ENCODE measurements around the gene COL18A1. TPM values are rescaled to one million over a fixed set of nuclear protein-coding genes. Genes with fewer than 3 reads are reported as not detected.

COL18A1 gene
- total RNA-seq, 2 donors from 2014 or later = 0.31 to 1.3 TPM

GRCh38 chr21:45391743-45392572, 13.0 kb upstream of the COL18A1 start:
- ATAC-seq (no peak), DNase-seq (ENCODE audit: low spot score) (peak; percentile 3)
- no peak overlapping the region for H3K4me3 Mint-ChIP-seq
- H3K9me3 Mint-ChIP-seq = no peaks in the 10 kb centered on the region
- H3K27ac Mint-ChIP-seq = no peak overlapping the region
- H3K36me3 Mint-ChIP-seq = no peaks in the 10 kb centered on the region
- H3K4me1 Mint-ChIP-seq (ENCODE audit: low read depth in 2 of 2) = no peaks in the 10 kb centered on the region
- H3K27me3 Mint-ChIP-seq = peaks cover under 1 to 5% of the 10 kb centered on the region in 2 donors

DNA sequence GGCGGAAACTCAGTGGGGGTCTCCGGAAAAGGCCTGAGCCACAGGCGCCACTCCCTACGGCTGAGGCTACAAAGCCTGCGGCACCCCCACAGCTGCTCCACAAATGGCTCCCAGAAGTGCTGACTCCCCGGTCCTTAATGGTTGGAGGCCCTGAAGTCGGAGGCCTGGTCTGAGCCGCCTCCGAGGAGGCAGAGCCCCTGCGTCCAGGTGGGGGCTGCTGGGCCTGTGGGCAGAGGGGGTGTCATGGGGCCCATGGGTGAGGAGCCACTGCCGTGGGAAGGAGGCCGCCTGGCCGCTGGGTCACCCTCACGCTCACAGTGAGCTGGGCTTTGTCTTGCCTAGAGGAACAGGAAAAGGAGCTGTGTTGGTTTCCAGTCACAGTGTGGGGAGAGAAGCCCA, 12.4 kb upstream of the COL18A1 start:
- Mint-ChIP-seq H3K4me1 (ENCODE audit: low read depth in 2 of 2) (no peaks in the 10 kb centered on the region), H3K4me3 (no peak overlapping the region), H3K27me3 (peaks cover 7 to 10% of the 10 kb centered on the region in 2 donors), H3K36me3 (no peaks in the 10 kb centered on the region), H3K27ac (no peak overlapping the region), H3K9me3 (no peaks in the 10 kb centered on the region)
- DNase-seq (ENCODE audit: low spot score) (peak; percentile 53), ATAC-seq (peak in 1 of 2 donors; percentile 30)

GRCh38 chr21:45393021-45393420, 11.9 kb upstream of the COL18A1 start:
- no peak overlapping the region for H3K4me3 Mint-ChIP-seq
- H3K9me3 Mint-ChIP-seq = no peaks in the 10 kb centered on the region
- H3K36me3 Mint-ChIP-seq = no peaks in the 10 kb centered on the region
- DNase-seq (ENCODE audit: low spot score) = peak; percentile 31
- peak in 1 of 2 donors; percentile 52 for ATAC-seq
- no peaks in the 10 kb centered on the region for H3K4me1 Mint-ChIP-seq (ENCODE audit: low read depth in 2 of 2)
- no peak overlapping the region for H3K27ac Mint-ChIP-seq
- H3K27me3 Mint-ChIP-seq = peaks cover 8 to 10% of the 10 kb centered on the region in 2 donors

- no peak overlapping the region for H3K4me3 Mint-ChIP-seq
- no peak overlapping the region for H3K27ac Mint-ChIP-seq
- peaks cover 10 to 16% of the 10 kb centered on the region in 2 donors for H3K27me3 Mint-ChIP-seq
Measured at GRCh38 chr21:45393833-45394638, 10.9 kb upstream of the COL18A1 start.

GRCh38 chr21:45396620-45396995, 8.4 kb upstream of the COL18A1 start:
- Mint-ChIP-seq H3K4me3 (no peak overlapping the region), H3K27me3 (peaks cover 27 to 39% of the 10 kb centered on the region in 2 donors), H3K27ac (no peak overlapping the region), H3K36me3 (peaks cover 6% of the 10 kb centered on the region), H3K4me1 (ENCODE audit: low read depth in 2 of 2) (no peaks in the 10 kb centered on the region), H3K9me3 (peaks cover 5% of the 10 kb centered on the region)
- ATAC-seq = no peak
- peak; percentile 49 for DNase-seq (ENCODE audit: low spot score)

More at GRCh38 chr21:45393833-45394638, 10.9 kb upstream of the COL18A1 start:
- DNase-seq (ENCODE audit: low spot score) (peak; percentile 47), ATAC-seq (no peak)
- no peaks in the 10 kb centered on the region for H3K4me1 Mint-ChIP-seq (ENCODE audit: low read depth in 2 of 2)
- no peaks in the 10 kb centered on the region for H3K36me3 Mint-ChIP-seq
- H3K9me3 Mint-ChIP-seq = no peaks in the 10 kb centered on the region

GRCh38 chr21:45397381-45397780, 7.6 kb upstream of the COL18A1 start:
- H3K27ac Mint-ChIP-seq = no peak overlapping the region
- H3K36me3 Mint-ChIP-seq = peaks cover 6% of the 10 kb centered on the region
- DNase-seq (ENCODE audit: low spot score) (no peak), ATAC-seq (no peak)
- no peaks in the 10 kb centered on the region for H3K4me1 Mint-ChIP-seq (ENCODE audit: low read depth in 2 of 2)
- no peak overlapping the region for H3K4me3 Mint-ChIP-seq
- H3K9me3 Mint-ChIP-seq = peaks cover 5% of the 10 kb centered on the region
- H3K27me3 Mint-ChIP-seq = peaks cover 33 to 41% of the 10 kb centered on the region in 2 donors

- H3K4me3 Mint-ChIP-seq = no peak overlapping the region
- H3K27me3 Mint-ChIP-seq = peaks cover 51 to 55% of the 10 kb centered on the region in 2 donors
Measured at GRCh38 chr21:45401054-45401518, 3.9 kb upstream of the COL18A1 start.

DNA sequence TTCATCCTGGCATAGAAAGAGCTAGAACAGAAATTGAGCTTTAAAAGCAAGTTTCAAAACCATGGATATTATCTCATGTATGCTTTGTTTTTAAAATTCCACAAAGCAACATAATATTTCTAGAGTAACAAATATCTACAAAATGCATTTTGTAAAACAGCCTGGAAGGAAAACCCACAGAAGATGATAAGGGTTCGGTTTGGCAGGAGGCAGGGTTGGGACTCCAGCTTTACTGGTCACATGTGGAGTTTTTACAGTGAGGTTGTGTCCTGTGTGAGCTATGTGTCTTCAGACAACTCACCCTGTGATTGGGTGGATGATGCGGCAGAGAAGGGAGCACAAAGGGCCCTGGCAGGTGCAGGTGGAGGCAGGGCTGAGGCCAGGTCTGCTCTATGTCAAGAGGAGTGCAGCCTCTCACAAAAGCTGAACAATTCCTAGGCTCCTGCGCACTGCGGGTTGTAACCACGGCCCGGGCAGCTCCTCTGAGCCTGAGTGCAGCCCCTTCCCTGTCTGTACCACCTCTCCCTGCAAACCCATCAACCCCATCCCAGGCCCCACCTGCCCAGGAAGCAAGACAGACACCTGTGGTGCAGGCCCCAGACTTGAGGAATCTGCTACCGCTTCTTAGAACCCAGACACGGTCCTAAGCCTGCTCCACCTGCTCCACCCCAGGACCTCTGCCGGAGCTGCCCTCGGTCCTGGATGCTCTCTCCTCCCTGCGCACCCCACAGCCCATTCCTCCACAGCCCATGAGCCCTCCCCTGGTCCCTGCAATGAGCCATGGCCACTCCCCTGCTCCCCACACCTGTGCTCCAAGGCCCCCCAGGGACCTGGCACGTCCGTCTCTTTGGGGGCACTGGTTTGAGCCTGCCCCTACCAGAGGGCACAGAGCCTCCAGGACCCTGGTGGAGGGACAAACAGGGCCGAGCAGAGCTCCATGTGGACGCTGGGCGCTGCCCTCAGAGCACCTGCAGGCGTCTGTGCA, 2.8 kb upstream of the COL18A1 start:
- no peak overlapping the region for H3K4me3 Mint-ChIP-seq
- peaks cover 5% of the 10 kb centered on the region for H3K9me3 Mint-ChIP-seq
- H3K27ac Mint-ChIP-seq = no peak overlapping the region
- peaks cover 50 to 61% of the 10 kb centered on the region in 2 donors for H3K27me3 Mint-ChIP-seq
- H3K36me3 Mint-ChIP-seq = peaks cover 6% of the 10 kb centered on the region
- peaks cover 7 to 8% of the 10 kb centered on the region in 2 donors for H3K4me1 Mint-ChIP-seq (ENCODE audit: low read depth in 2 of 2)
- DNase-seq (ENCODE audit: low spot score) (no peak), ATAC-seq (no peak)

More at GRCh38 chr21:45401054-45401518, 3.9 kb upstream of the COL18A1 start:
- H3K9me3 Mint-ChIP-seq = peaks cover 5% of the 10 kb centered on the region
- DNase-seq (ENCODE audit: low spot score) = no peak
- no peak overlapping the region for H3K27ac Mint-ChIP-seq
- H3K4me1 Mint-ChIP-seq (ENCODE audit: low read depth in 2 of 2) = peaks cover 7 to 8% of the 10 kb centered on the region in 2 donors
- H3K36me3 Mint-ChIP-seq = peaks cover 6% of the 10 kb centered on the region
- ATAC-seq = no peak

DNA sequence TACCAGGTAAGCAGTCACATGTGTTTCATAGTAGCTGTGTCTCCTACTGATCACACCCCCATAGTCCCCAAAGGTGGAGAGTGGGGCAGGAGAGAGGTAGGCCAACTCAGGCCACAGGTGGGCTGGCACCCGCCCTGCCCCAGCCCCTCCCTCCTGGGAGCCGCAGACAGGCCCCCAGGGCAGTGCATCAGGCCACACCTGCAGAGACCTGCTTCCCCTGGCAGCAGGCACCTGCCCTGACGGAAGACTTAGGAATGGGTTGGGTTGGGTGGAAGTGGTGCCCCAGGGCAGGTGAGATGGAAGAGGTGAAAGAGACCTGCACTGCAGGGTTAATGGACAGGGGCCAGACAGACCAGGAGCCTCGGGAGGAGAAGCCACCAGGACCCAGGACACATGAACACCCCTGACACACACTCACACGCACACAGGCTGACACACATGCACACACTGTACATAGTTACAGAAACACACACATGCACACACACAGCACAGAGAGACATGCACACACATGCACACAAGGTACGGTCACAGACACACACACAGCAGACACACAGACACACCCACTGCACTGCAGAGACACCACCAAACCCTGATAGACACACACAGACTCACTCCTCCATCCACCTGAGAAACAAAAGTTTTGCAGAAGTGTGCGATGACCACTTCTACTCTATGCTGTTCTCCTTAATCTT, 1.7 kb upstream of the COL18A1 start:
- peaks cover 50 to 55% of the 10 kb centered on the region in 2 donors for H3K27me3 Mint-ChIP-seq
- DNase-seq (ENCODE audit: low spot score) (no peak), ATAC-seq (no peak)
- peaks cover 6% of the 10 kb centered on the region for H3K36me3 Mint-ChIP-seq
- H3K4me3 Mint-ChIP-seq = peak overlapping the region; percentile 83
- H3K4me1 Mint-ChIP-seq (ENCODE audit: low read depth in 2 of 2) = peaks cover 7 to 8% of the 10 kb centered on the region in 2 donors
- no peak overlapping the region for H3K27ac Mint-ChIP-seq
- peaks cover 5% of the 10 kb centered on the region for H3K9me3 Mint-ChIP-seq

- H3K4me3 Mint-ChIP-seq = peak overlapping the region; percentile 83
- ATAC-seq (peak in 1 of 2 donors; percentile 11), DNase-seq (ENCODE audit: low spot score) (no peak)
- H3K27ac Mint-ChIP-seq = no peak overlapping the region
- H3K36me3 Mint-ChIP-seq = peaks cover 6% of the 10 kb centered on the region
- peaks cover 5% of the 10 kb centered on the region for H3K9me3 Mint-ChIP-seq
- H3K4me1 Mint-ChIP-seq (ENCODE audit: low read depth in 2 of 2) = peaks cover 7 to 8% of the 10 kb centered on the region in 2 donors
- H3K27me3 Mint-ChIP-seq = peaks cover 47 to 50% of the 10 kb centered on the region in 2 donors
Measured at GRCh38 chr21:45403825-45404729, 888 bp upstream of the COL18A1 start.

DNA sequence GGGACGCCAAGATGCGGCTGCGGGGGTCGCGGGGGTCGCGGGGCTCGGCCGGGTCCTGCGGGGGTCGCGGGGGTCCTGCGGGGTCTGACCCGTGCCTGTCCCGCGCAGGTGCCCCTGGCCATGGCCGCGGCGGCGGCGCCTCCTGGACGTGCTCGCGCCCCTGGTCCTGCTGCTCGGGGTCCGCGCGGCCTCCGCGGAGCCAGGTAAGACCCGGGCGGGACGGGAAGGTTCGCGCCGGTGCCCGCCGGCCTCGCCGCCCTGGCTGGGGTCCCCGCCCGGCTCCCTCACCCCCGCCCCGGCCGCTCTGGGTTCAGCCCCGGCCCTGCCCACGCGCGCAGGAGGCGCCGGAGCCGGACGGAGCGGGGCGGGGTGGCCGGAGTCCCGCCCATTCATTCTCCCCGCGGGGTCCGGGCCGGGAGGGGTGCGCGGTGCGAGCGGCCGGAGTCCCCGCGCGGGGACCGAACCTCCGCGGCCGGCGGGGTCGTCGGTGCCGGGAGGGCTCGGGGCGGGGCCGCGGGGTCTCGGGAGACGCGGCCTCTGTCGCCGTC, 380 bp downstream of the COL18A1 start:
- H3K36me3 Mint-ChIP-seq = peaks cover 6% of the 10 kb centered on the region
- H3K4me1 Mint-ChIP-seq (ENCODE audit: low read depth in 2 of 2) = peaks cover 7 to 8% of the 10 kb centered on the region in 2 donors
- peaks cover 5% of the 10 kb centered on the region for H3K9me3 Mint-ChIP-seq
- peaks cover 36 to 44% of the 10 kb centered on the region in 2 donors for H3K27me3 Mint-ChIP-seq
- no peak for DNase-seq (ENCODE audit: low spot score)
- no peak overlapping the region for H3K4me3 Mint-ChIP-seq
- H3K27ac Mint-ChIP-seq = no peak overlapping the region
- ATAC-seq = peak; percentile 51 to 75
